ENCODE results near the gene RBM26. TPM values are rescaled to one million over a fixed set of nuclear protein-coding genes. Genes with fewer than 3 reads are reported as not detected.

The RBM26 gene
- total RNA-seq, 4 donors from 2014 or later, result 34.8 to 96.6 (median 44.5) TPM

DNA sequence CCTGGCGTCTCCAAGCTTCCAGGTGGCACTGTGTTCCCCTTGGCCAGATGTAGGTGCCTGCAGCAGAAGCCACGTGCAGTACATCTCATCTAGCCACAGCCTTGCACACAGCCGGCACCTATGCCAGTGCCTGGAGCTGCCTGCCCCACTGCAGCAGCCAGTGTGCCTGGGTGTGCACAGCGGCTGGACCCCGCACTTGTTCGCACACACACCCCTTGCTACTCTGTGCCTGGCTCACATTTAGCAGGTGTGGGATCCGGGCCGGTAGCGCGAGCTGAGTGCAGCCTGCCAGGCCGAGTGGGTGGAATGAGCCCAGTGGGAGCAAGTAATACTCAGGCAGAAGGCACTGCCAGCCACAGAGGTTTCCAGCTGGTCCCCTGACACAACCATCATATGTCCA is 26.9 kb upstream of the RBM26 start:
- Histone ChIP-seq H3K4me3 (no peak overlapping the region), H3K4me1 (no peaks in the 10 kb centered on the region), H3K36me3 (no peaks in the 10 kb centered on the region), H3K9me3 (no peaks in the 10 kb centered on the region), H3K27ac (no peak overlapping the region), H3K27me3 (no peaks in the 10 kb centered on the region)
- no peak for DNase-seq
- no peak for TF ChIP-seq POLR2A (IDR thresholded peaks at IDR 0.05)

- Histone ChIP-seq H3K9me3 (no peaks in the 10 kb centered on the region), H3K4me1 (no peaks in the 10 kb centered on the region), H3K27me3 (no peaks in the 10 kb centered on the region), H3K27ac (no peak overlapping the region), H3K4me3 (no peak overlapping the region), H3K36me3 (no peaks in the 10 kb centered on the region)
- DNase-seq, result no peak
- TF ChIP-seq CTCF (IDR thresholded peaks at IDR 0.05) (no peak), POLR2A (IDR thresholded peaks at IDR 0.05) (no peak)
These were observed 26.0 kb upstream of the RBM26 start for GRCh38 chr13:79432086-79432485.

DNA sequence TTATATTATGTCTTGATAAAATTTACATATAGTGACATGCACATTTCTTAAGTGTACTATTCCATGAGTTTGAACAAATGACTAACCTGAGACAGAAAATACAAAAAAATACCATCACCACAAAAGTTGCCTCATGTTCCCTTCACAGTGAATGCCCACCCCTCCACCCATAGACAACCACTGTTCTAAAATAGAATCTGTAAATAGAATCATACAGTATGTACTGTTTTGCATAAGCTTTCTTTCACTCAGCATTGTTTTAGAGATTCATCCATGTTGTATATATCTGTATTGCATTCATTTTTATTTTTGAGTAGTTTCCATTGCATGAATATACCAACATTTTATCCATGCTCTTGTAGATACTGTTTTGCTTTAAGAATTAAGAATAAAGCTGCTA is 23.3 kb upstream of the RBM26 start:
- DNase-seq, result no peak
- no peaks in the 10 kb centered on the region for H3K9me3 ChIP-seq
- no peak overlapping the region for H3K27ac ChIP-seq
- H3K27me3 ChIP-seq, result no peaks in the 10 kb centered on the region
- TF ChIP-seq POLR2A (IDR thresholded peaks at IDR 0.05) (no peak), CTCF (IDR thresholded peaks at IDR 0.05) (no peak)
- no peaks in the 10 kb centered on the region for H3K36me3 ChIP-seq
- no peak overlapping the region for H3K4me3 ChIP-seq
- H3K4me1 ChIP-seq, result peaks cover 0 to 2% (median 0%) of the 10 kb centered on the region in 4 donors

DNA sequence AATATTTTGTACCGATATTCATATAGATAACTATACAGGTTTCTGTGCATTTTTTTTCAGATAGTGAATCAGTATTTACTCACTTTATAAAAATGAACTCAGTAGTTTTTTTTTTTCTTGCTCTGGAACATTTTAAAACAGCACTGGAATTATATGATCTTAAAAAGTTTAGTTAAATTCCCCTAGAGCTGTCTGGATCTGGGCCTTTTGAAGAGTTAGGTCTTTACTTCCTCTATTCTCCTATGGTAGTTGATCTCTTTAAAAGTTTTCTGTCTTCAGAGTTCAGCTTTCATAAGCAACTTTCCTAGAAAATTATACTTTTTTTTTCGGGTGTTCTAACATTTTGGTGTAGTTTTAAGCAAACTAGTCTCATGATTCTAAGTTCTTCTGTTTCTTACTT is 21.8 kb upstream of the RBM26 start:
- no peak for DNase-seq
- Histone ChIP-seq H3K36me3 (no peaks in the 10 kb centered on the region), H3K9me3 (no peaks in the 10 kb centered on the region), H3K4me1 (peaks cover 0 to 3% (median 0%) of the 10 kb centered on the region in 4 donors), H3K27ac (no peak overlapping the region), H3K27me3 (no peaks in the 10 kb centered on the region), H3K4me3 (no peak overlapping the region)
- no peak for TF ChIP-seq CTCF (IDR thresholded peaks at IDR 0.05)
- no peak for TF ChIP-seq POLR2A (IDR thresholded peaks at IDR 0.05)

DNA sequence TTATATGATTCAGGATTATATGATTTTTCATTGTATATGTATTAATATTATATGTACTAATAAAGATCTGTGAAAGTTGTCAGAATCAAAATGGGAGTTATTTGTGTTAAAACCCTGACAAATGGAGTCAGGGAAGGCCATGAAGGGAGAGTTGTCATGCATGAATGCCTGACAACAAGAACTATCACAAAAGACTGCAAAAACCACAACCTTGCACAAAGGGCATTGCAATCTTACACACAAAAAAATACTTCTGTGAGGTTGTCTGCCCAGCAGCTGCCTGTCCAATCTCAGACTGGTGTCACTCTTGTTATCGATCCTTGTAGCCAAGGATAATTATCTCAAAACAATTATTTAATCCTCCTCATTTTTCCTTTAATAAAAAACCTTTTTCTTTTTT is 21.2 kb upstream of the RBM26 start:
- H3K27me3 ChIP-seq, result no peaks in the 10 kb centered on the region
- no peak for DNase-seq
- TF ChIP-seq POLR2A (IDR thresholded peaks at IDR 0.05), result no peak
- TF ChIP-seq CTCF (IDR thresholded peaks at IDR 0.05), result no peak

GRCh38 chr13:79423801-79424642 is 18.0 kb upstream of the RBM26 start:
- Histone ChIP-seq H3K4me3 (no peak overlapping the region), H3K9me3 (no peaks in the 10 kb centered on the region), H3K27ac (no peak overlapping the region), H3K36me3 (no peaks in the 10 kb centered on the region), H3K27me3 (no peaks in the 10 kb centered on the region), H3K4me1 (peaks cover 0 to 3% (median 0%) of the 10 kb centered on the region in 4 donors)
- DNase-seq, result no peak
- TF ChIP-seq POLR2A (IDR thresholded peaks at IDR 0.05), result no peak
- TF ChIP-seq CTCF (IDR thresholded peaks at IDR 0.05), result peak; percentile 32 to 86 (median 80)

More for the DNA sequence above, 21.2 kb upstream of the RBM26 start:
- H3K27ac ChIP-seq, result no peak overlapping the region
- peaks cover 0 to 3% (median 0%) of the 10 kb centered on the region in 4 donors for H3K4me1 ChIP-seq
- H3K9me3 ChIP-seq, result no peaks in the 10 kb centered on the region
- H3K4me3 ChIP-seq, result no peak overlapping the region
- H3K36me3 ChIP-seq, result no peaks in the 10 kb centered on the region

Measured in Peyer's patch (tissue), 4 donors.